WTC11 (cell line): ENCODE measurements around the gene ANKRD52. TPM values are rescaled to one million over a fixed set of nuclear protein-coding genes. Genes with fewer than 3 reads are reported as not detected.

ENCODE experiments used
- ATAC-seq: fragments of 200-7000 bp; cut with Tn5 transposase; 2 replicates; pipeline ENCODE4 v1.10.0; 2021; ENCODE audit warnings: mild to moderate bottlenecking, moderate library complexity
- CTCF ChIA-PET: fragments of 300-600 bp; sonication (Branson Sonifier 250); formaldehyde crosslinking; loops from one replicate; lab custom pipeline; 2021; ENCODE audit warnings: antibody characterized with exemption; lab: Charles Lee
- POLR2A ChIA-PET: fragments of 350-600 bp; sonication (Branson Sonifier 250); formaldehyde crosslinking; loops from one replicate; lab custom pipeline; 2021; ENCODE audit warnings: antibody characterized with exemption; lab: Charles Lee
- DNase-seq: peaks from one replicate; pipeline ENCODE4 v3.0.0; 2021; ENCODE audit warnings: low spot score
- H3K27ac Mint-ChIP-seq: 2 replicates; pipeline ENCODE4 v1.8.0; 2021; ENCODE audit warnings: mixed read lengths
- H3K27me3 Mint-ChIP-seq: 2 replicates; pipeline ENCODE4 v1.8.0; 2021; ENCODE audit warnings: low read depth, mild to moderate bottlenecking, moderate library complexity, mixed read lengths
- H3K36me3 Mint-ChIP-seq: 2 replicates; pipeline ENCODE4 v1.8.0; 2021; ENCODE audit warnings: mixed read lengths
- H3K4me1 Mint-ChIP-seq: 2 replicates; pipeline ENCODE4 v1.8.0; 2022; ENCODE audit warnings: mixed read lengths
- H3K4me3 Mint-ChIP-seq: 2 replicates; pipeline ENCODE4 v1.8.0; 2021; ENCODE audit warnings: mild to moderate bottlenecking, moderate library complexity, mixed read lengths
- H3K9me3 Mint-ChIP-seq: 2 replicates; pipeline ENCODE4 v1.8.0; 2021; ENCODE audit warnings: mixed read lengths
- ATF6 ChIP-seq: sonication (generic); formaldehyde crosslinking; IDR thresholded peaks from 2 replicates; pipeline ENCODE4 v1.8.1; 2023; ENCODE audit warnings: mild to moderate bottlenecking, missing genetic modification reagents
- E2F4 ChIP-seq: sonication (generic); formaldehyde crosslinking; IDR thresholded peaks from 2 replicates; pipeline ENCODE4 v1.8.1; 2022; ENCODE audit warnings: low read depth, mild to moderate bottlenecking, moderate library complexity, missing genetic modification reagents, borderline replicate concordance
- ELF4 ChIP-seq: sonication (generic); formaldehyde crosslinking; IDR thresholded peaks from 2 replicates; pipeline ENCODE4 v1.8.1; 2022; ENCODE audit warnings: low read depth, mild to moderate bottlenecking, moderate library complexity, missing genetic modification reagents
- ETV6 ChIP-seq: sonication (generic); formaldehyde crosslinking; IDR thresholded peaks from 2 replicates; pipeline ENCODE4 v1.8.1; 2022; ENCODE audit warnings: mild to moderate bottlenecking, missing genetic modification reagents
- FOXJ3 ChIP-seq: sonication (generic); formaldehyde crosslinking; IDR thresholded peaks from 2 replicates; pipeline ENCODE4 v1.9.0; 2021; ENCODE audit warnings: missing genetic modification reagents, mild to moderate bottlenecking, borderline replicate concordance
- GABPB1 ChIP-seq: sonication (generic); formaldehyde crosslinking; IDR thresholded peaks from 2 replicates; pipeline ENCODE4 v1.8.1; 2023; ENCODE audit warnings: mild to moderate bottlenecking, missing genetic modification reagents
- NFATC4 ChIP-seq: fragments of 250-450 bp; sonication (Bioruptor Pico); IDR thresholded peaks from 2 replicates; pipeline ENCODE4 v1.9.0; 2021; ENCODE audit warnings: mild to moderate bottlenecking
- PRDM15 ChIP-seq: sonication (generic); formaldehyde crosslinking; IDR thresholded peaks from 2 replicates; pipeline ENCODE4 v1.8.0; 2022; ENCODE audit warnings: missing genetic modification reagents
- RORB ChIP-seq: fragments of 250-450 bp; sonication (Bioruptor Pico); IDR thresholded peaks from 2 replicates; pipeline ENCODE4 v1.9.0; 2021; ENCODE audit warnings: mild to moderate bottlenecking
- SMAD3 ChIP-seq: sonication (generic); formaldehyde crosslinking; IDR thresholded peaks from 2 replicates; pipeline ENCODE4 v1.8.0; 2022; ENCODE audit warnings: missing genetic modification reagents, mild to moderate bottlenecking, borderline replicate concordance
- SMAD4 ChIP-seq: sonication (generic); formaldehyde crosslinking; IDR thresholded peaks from 2 replicates; pipeline ENCODE4 v1.8.0; 2022; ENCODE audit warnings: mild to moderate bottlenecking, missing genetic modification reagents
- TP53 ChIP-seq: sonication (generic); formaldehyde crosslinking; IDR thresholded peaks from 2 replicates; pipeline ENCODE4 v1.8.1; 2023; ENCODE audit warnings: mild to moderate bottlenecking, missing genetic modification reagents
- ZNF232 ChIP-seq: sonication (generic); formaldehyde crosslinking; IDR thresholded peaks from 2 replicates; pipeline ENCODE4 v1.8.0; 2022; ENCODE audit warnings: mild to moderate bottlenecking, missing genetic modification reagents
- total RNA-seq: library from RNA; stranded (reverse); gene quantifications from 3 replicates; pipeline ENCODE4 v1.2.3, GENCODE V29; 2021
- TF ChIP-seq, protein P1 (sequence below): sonication (generic); formaldehyde crosslinking; IDR thresholded peaks from 2 replicates; pipeline ENCODE4 v1.8.1; 2022; ENCODE audit warnings: low read depth, missing genetic modification reagents, borderline replicate concordance
- TF ChIP-seq, protein P2 (sequence below): sonication (generic); formaldehyde crosslinking; IDR thresholded peaks from 2 replicates; pipeline ENCODE4 v1.8.0; 2022; ENCODE audit warnings: mild to moderate bottlenecking, missing genetic modification reagents
- TF ChIP-seq, protein P3 (sequence below): sonication (generic); formaldehyde crosslinking; IDR thresholded peaks from 2 replicates; pipeline ENCODE4 v1.8.0; 2023; ENCODE audit warnings: missing genetic modification reagents, mild to moderate bottlenecking, borderline replicate concordance
- TF ChIP-seq, protein P4 (sequence below): sonication (generic); formaldehyde crosslinking; IDR thresholded peaks from 2 replicates; pipeline ENCODE4 v1.8.1; 2023; ENCODE audit warnings: mild to moderate bottlenecking, missing genetic modification reagents, borderline replicate concordance

Gene ANKRD52
- total RNA-seq, 1 experiment from 2014 or later: 41.2 TPM

DNA sequence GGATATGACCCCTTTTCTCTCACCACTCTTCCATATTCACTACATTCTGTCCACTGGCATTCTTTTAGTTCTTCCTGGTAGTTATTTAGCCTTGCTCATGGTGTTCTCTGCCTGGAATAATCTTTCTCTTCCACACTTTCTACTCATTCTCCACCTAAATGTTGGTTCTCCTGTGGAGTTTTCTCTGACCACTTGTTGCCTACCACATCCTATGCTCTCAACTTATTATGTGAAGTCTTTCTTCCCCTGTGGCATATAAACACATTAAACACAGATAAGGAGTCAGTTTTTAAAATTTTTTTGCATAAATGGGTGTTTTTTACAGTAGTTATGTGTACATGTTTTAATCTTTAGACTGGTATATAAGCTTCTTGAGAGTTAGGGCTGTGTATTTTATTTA lies 65.6 kb downstream of the ANKRD52 start:
- peaks cover 34% of the 10 kb centered on the region for H3K4me1 Mint-ChIP-seq
- no peaks in the 10 kb centered on the region for H3K9me3 Mint-ChIP-seq
- peaks cover 3% of the 10 kb centered on the region; the same call in 1 of the 2 replicates for H3K27me3 Mint-ChIP-seq
- CTCF ChIA-PET: interaction anchor here (1.2 to 5.2 kb wide), 4 partner anchors 13 to 74 kb away, joined by 4 to 88 read pairs (median 8); partner anchors contain the start of genes ANKRD52, RNF41 and ZC3H10
- DNase-seq (no peak), ATAC-seq (no peak)
- no peak overlapping the region for H3K4me3 Mint-ChIP-seq
- POLR2A ChIA-PET: no interaction called here
- H3K36me3 Mint-ChIP-seq: peaks cover 2% of the 10 kb centered on the region; the same call in 1 of the 2 replicates
- TF ChIP-seq ZNF232 (no peak), E2F4 (CRISPR knock-in tag) (no peak), PRDM15 (CRISPR knock-in tag) (no peak), ETV6 (CRISPR knock-in tag) (no peak), SMAD3 (CRISPR knock-in tag) (no peak), SMAD4 (CRISPR knock-in tag) (no peak), ATF6 (CRISPR knock-in tag) (no peak), RORB (no peak), FOXJ3 (CRISPR knock-in tag) (no peak), NFATC4 (CRISPR knock-in tag) (no peak), TP53 (no peak), ELF4 (CRISPR knock-in tag) (no peak), GABPB1 (no peak)
- TF ChIP-seq, protein P1, sequence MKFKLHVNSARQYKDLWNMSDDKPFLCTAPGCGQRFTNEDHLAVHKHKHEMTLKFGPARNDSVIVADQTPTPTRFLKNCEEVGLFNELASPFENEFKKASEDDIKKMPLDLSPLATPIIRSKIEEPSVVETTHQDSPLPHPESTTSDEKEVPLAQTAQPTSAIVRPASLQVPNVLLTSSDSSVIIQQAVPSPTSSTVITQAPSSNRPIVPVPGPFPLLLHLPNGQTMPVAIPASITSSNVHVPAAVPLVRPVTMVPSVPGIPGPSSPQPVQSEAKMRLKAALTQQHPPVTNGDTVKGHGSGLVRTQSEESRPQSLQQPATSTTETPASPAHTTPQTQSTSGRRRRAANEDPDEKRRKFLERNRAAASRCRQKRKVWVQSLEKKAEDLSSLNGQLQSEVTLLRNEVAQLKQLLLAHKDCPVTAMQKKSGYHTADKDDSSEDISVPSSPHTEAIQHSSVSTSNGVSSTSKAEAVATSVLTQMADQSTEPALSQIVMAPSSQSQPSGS (CRISPR knock-in tag): no peak
- TF ChIP-seq, protein P2, sequence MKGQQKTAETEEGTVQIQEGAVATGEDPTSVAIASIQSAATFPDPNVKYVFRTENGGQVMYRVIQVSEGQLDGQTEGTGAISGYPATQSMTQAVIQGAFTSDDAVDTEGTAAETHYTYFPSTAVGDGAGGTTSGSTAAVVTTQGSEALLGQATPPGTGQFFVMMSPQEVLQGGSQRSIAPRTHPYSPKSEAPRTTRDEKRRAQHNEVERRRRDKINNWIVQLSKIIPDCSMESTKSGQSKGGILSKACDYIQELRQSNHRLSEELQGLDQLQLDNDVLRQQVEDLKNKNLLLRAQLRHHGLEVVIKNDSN (CRISPR knock-in tag): no peak
- no peak overlapping the region; the same call in 1 of the 2 replicates for H3K27ac Mint-ChIP-seq

DNA sequence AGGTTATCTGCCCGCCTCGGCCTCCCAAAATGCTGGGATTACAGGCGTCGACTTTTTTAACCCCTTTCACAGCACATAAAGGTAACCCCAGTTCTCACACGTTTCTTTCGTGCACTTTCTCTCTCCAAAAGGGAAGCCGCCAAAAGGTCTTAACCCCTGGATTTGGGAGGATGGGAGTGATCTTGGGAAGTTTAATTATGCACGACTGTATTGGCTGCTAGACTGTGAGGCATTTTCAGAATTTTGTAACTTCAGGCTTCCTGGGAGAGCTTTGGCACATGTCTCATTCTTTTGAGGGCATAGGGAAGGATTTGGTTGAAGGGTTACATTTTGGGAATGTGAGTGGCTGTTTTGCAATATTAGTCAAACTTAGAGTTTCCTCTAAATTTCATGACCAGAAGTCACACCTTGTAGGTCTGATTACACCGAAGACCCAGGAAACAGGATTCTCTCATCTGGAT lies 67.5 kb downstream of the ANKRD52 start:
- H3K27me3 Mint-ChIP-seq: peaks cover 3% of the 10 kb centered on the region; the same call in 1 of the 2 replicates
- no peaks in the 10 kb centered on the region for H3K9me3 Mint-ChIP-seq
- ChIA-PET POLR2A (interaction anchor here (1.2 to 3.3 kb wide), 4 partner anchors 16 to 146 kb away, joined by 3 to 30 read pairs (median 4); partner anchors contain the start of genes RNF41 and ZC3H10), CTCF (interaction anchor here (0.7 to 5.2 kb wide), 10 partner anchors 9 to 167 kb away, joined by 3 to 95 read pairs (median 32); partner anchors contain the start of genes ANKRD52, COQ10A, ESYT1 and MYL6)
- H3K27ac Mint-ChIP-seq: peak overlapping the region; percentile 96
- peaks cover 30% of the 10 kb centered on the region for H3K4me1 Mint-ChIP-seq
- peak overlapping the region; percentile 99 for H3K4me3 Mint-ChIP-seq
- peaks cover 16% of the 10 kb centered on the region for H3K36me3 Mint-ChIP-seq
- DNase-seq: no peak
- ATAC-seq: 0 out of 2 replicates have a peak, but pooled peaks have one; percentile 1
- TF ChIP-seq, protein P3, sequence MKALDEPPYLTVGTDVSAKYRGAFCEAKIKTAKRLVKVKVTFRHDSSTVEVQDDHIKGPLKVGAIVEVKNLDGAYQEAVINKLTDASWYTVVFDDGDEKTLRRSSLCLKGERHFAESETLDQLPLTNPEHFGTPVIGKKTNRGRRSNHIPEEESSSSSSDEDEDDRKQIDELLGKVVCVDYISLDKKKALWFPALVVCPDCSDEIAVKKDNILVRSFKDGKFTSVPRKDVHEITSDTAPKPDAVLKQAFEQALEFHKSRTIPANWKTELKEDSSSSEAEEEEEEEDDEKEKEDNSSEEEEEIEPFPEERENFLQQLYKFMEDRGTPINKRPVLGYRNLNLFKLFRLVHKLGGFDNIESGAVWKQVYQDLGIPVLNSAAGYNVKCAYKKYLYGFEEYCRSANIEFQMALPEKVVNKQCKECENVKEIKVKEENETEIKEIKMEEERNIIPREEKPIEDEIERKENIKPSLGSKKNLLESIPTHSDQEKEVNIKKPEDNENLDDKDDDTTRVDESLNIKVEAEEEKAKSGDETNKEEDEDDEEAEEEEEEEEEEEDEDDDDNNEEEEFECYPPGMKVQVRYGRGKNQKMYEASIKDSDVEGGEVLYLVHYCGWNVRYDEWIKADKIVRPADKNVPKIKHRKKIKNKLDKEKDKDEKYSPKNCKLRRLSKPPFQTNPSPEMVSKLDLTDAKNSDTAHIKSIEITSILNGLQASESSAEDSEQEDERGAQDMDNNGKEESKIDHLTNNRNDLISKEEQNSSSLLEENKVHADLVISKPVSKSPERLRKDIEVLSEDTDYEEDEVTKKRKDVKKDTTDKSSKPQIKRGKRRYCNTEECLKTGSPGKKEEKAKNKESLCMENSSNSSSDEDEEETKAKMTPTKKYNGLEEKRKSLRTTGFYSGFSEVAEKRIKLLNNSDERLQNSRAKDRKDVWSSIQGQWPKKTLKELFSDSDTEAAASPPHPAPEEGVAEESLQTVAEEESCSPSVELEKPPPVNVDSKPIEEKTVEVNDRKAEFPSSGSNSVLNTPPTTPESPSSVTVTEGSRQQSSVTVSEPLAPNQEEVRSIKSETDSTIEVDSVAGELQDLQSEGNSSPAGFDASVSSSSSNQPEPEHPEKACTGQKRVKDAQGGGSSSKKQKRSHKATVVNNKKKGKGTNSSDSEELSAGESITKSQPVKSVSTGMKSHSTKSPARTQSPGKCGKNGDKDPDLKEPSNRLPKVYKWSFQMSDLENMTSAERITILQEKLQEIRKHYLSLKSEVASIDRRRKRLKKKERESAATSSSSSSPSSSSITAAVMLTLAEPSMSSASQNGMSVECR (CRISPR knock-in tag): 0 out of 2 replicates have a peak, but pooled peaks have one; percentile 3
- TF ChIP-seq, protein P4, sequence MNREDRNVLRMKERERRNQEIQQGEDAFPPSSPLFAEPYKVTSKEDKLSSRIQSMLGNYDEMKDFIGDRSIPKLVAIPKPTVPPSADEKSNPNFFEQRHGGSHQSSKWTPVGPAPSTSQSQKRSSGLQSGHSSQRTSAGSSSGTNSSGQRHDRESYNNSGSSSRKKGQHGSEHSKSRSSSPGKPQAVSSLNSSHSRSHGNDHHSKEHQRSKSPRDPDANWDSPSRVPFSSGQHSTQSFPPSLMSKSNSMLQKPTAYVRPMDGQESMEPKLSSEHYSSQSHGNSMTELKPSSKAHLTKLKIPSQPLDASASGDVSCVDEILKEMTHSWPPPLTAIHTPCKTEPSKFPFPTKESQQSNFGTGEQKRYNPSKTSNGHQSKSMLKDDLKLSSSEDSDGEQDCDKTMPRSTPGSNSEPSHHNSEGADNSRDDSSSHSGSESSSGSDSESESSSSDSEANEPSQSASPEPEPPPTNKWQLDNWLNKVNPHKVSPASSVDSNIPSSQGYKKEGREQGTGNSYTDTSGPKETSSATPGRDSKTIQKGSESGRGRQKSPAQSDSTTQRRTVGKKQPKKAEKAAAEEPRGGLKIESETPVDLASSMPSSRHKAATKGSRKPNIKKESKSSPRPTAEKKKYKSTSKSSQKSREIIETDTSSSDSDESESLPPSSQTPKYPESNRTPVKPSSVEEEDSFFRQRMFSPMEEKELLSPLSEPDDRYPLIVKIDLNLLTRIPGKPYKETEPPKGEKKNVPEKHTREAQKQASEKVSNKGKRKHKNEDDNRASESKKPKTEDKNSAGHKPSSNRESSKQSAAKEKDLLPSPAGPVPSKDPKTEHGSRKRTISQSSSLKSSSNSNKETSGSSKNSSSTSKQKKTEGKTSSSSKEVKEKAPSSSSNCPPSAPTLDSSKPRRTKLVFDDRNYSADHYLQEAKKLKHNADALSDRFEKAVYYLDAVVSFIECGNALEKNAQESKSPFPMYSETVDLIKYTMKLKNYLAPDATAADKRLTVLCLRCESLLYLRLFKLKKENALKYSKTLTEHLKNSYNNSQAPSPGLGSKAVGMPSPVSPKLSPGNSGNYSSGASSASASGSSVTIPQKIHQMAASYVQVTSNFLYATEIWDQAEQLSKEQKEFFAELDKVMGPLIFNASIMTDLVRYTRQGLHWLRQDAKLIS (CRISPR knock-in tag): no peak
